Loucy (cell line): ENCODE measurements around the gene ACTC1.
"Not testable (repeated sequence)": the region's sequence is repeated elsewhere in the genome, so short reads cannot be mapped to it uniquely, and the experiment has no call there.

Source experiments
- H2AFZ ChIP-seq: fragments of 200-600 bp; sonication (generic); 2 replicates; pipeline ENCODE4 v1.6.0; 2016; ENCODE audit warnings: antibody characterized with exemption, mild to moderate bottlenecking, low read length, moderate library complexity
- H3F3A ChIP-seq: fragments of 200-600 bp; 2 replicates; pipeline ENCODE4 v1.6.0; 2016; ENCODE audit warnings: antibody characterized with exemption, low read depth, mild to moderate bottlenecking
- H3K27me3 ChIP-seq: fragments of 200-600 bp; sonication (generic); 2 replicates; pipeline ENCODE4 v1.6.1; 2014; ENCODE audit warnings: low read length, mild to moderate bottlenecking; ENCODE audit not compliant: insufficient read depth, poor library complexity, severe bottlenecking
- H3K36me3 ChIP-seq: fragments of 200-600 bp; sonication (generic); 2 replicates; pipeline ENCODE4 v1.6.1; 2016; ENCODE audit warnings: low read length; ENCODE audit not compliant: insufficient read depth
- H3K4me1 ChIP-seq: fragments of 200-600 bp; sonication (generic); 2 replicates; pipeline ENCODE4 v1.5.1; 2014; ENCODE audit warnings: low read length, mild to moderate bottlenecking; ENCODE audit not compliant: insufficient read depth, poor library complexity, severe bottlenecking
- H3K4me2 ChIP-seq: fragments of 200-600 bp; sonication (generic); 2 replicates; pipeline ENCODE4 v1.6.0; 2014; ENCODE audit warnings: antibody characterized with exemption, low read length, low read depth, mild to moderate bottlenecking; ENCODE audit not compliant: poor library complexity, severe bottlenecking
- H3K4me3 ChIP-seq: fragments of 200-600 bp; sonication (generic); 2 replicates; pipeline ENCODE4 v1.5.1; 2014; ENCODE audit warnings: low read length, mild to moderate bottlenecking, mixed read lengths; ENCODE audit not compliant: poor library complexity, severe bottlenecking
- H3K79me2 ChIP-seq: fragments of 200-600 bp; sonication (generic); 2 replicates; pipeline ENCODE4 v1.6.1; 2014; ENCODE audit warnings: low read length; ENCODE audit not compliant: insufficient read depth
- H3K9ac ChIP-seq: fragments of 200-600 bp; sonication (generic); 2 replicates; pipeline ENCODE4 v1.6.0; 2014; ENCODE audit warnings: mild to moderate bottlenecking, low read depth, low read length, moderate library complexity; ENCODE audit not compliant: poor library complexity, severe bottlenecking
- H3K9me2 ChIP-seq: fragments of 200-600 bp; sonication (generic); replicated peaks from 2 replicates; pipeline ENCODE4 v1.6.1; 2016; ENCODE audit warnings: low read depth, low read length, mixed read lengths
- H3K9me3 ChIP-seq: fragments of 200-600 bp; sonication (generic); 2 replicates; pipeline ENCODE4 v1.6.1; 2014; ENCODE audit warnings: mild to moderate bottlenecking, antibody characterized with exemption, low read length, low read depth; ENCODE audit not compliant: insufficient read depth
- H4K20me1 ChIP-seq: fragments of 200-600 bp; sonication (generic); 2 replicates; pipeline ENCODE4 v1.6.0; 2014; ENCODE audit warnings: antibody characterized with exemption, low read length, mild to moderate bottlenecking; ENCODE audit not compliant: insufficient read depth, poor library complexity, severe bottlenecking
- CTCF ChIP-seq: fragments of 200-600 bp; sonication (generic); conservative IDR thresholded peaks from 2 replicates; pipeline ENCODE4 v1.5.1; 2014; ENCODE audit warnings: mild to moderate bottlenecking, antibody characterized with exemption, low read length
- EZH2phosphoT487 ChIP-seq: fragments of 200-600 bp; IDR thresholded peaks from 2 replicates; pipeline ENCODE4 v1.6.1; 2018; ENCODE audit warnings: antibody characterized with exemption, mild to moderate bottlenecking, moderate library complexity, borderline replicate concordance

The ACTC1 gene

GRCh38 chr15:34813446-34814190 lies 18.3 kb upstream of the ACTC1 start:
- no peak overlapping the region for H2AFZ ChIP-seq
- TF ChIP-seq EZH2phosphoT487, result no peak
- no peak for TF ChIP-seq CTCF

GRCh38 chr15:34812868-34813365 lies 17.6 kb upstream of the ACTC1 start:
- not testable (repeated sequence) for H3K4me3 ChIP-seq, H3F3A ChIP-seq, H3K4me1 ChIP-seq, H3K4me2 ChIP-seq, H3K27me3 ChIP-seq, H3K79me2 ChIP-seq, H2AFZ ChIP-seq, H4K20me1 ChIP-seq, H3K9ac ChIP-seq, H3K36me3 ChIP-seq, H3K9me2 ChIP-seq, H3K9me3 ChIP-seq

More at GRCh38 chr15:34813446-34814190, 18.3 kb upstream of the ACTC1 start:
- Histone ChIP-seq H3F3A (no peaks in the 10 kb centered on the region), H3K4me3 (no peak overlapping the region), H3K79me2 (no peaks in the 10 kb centered on the region), H4K20me1 (no peaks in the 10 kb centered on the region), H3K9ac (no peak overlapping the region), H3K4me2 (no peak overlapping the region), H3K36me3 (no peaks in the 10 kb centered on the region), H3K27me3 (no peaks in the 10 kb centered on the region), H3K9me2 (no peaks in the 10 kb centered on the region), H3K9me3 (no peaks in the 10 kb centered on the region), H3K4me1 (no peaks in the 10 kb centered on the region)

GRCh38 chr15:34812369-34812768 lies 17.0 kb upstream of the ACTC1 start:
- H3K9ac ChIP-seq, result no peak overlapping the region
- no peaks in the 10 kb centered on the region for H3K27me3 ChIP-seq
- TF ChIP-seq EZH2phosphoT487, result no peak
- TF ChIP-seq CTCF, result no peak
- no peaks in the 10 kb centered on the region for H3K9me3 ChIP-seq
- H2AFZ ChIP-seq, result no peak overlapping the region
- H4K20me1 ChIP-seq, result no peaks in the 10 kb centered on the region
- H3F3A ChIP-seq, result no peaks in the 10 kb centered on the region
- H3K36me3 ChIP-seq, result no peaks in the 10 kb centered on the region
- no peaks in the 10 kb centered on the region for H3K79me2 ChIP-seq
- H3K4me3 ChIP-seq, result no peak overlapping the region
- no peaks in the 10 kb centered on the region for H3K4me1 ChIP-seq
- H3K9me2 ChIP-seq, result no peaks in the 10 kb centered on the region
- H3K4me2 ChIP-seq, result no peak overlapping the region
